Measurements from ENCODE around the gene FLNC. TPM values are rescaled to one million over a fixed set of nuclear protein-coding genes. Genes with fewer than 3 reads are reported as not detected.

FLNC gene
- total and polyA plus RNA-seq, 2 experiments from 2014 or later: 46.6 to 60.7 TPM

DNA sequence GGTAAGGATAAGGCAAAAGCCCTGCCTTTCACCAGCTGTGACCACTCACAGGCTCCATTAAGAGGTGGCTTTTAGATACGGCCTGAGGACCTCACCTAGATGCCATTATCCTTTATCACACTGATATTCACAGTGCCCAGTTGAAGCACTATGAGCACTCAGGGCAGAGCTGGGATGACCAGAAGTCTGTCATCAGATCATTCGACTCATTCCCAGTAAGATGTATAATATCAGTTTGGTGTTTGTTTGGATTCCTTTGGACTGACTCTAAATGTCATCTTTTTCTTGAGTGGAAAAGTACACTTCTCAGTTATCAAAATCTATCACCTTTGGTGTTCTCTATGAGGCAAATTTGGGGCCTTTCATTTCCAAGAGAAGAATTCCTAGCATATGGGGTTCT, 19.7 kb upstream of the FLNC start:
- H4K20me1 ChIP-seq (ENCODE audit: insufficient read depth, poor library complexity, severe bottlenecking): no peaks in the 10 kb centered on the region
- TF ChIP-seq EZH2 (IDR thresholded peaks at IDR 0.05; ENCODE audit: borderline replicate concordance) (no peak), EZH2phosphoT487 (IDR thresholded peaks at IDR 0.05; ENCODE audit: low read depth, severe bottlenecking, unreplicated experiment) (no peak)
- TF ChIP-seq, protein P1, sequence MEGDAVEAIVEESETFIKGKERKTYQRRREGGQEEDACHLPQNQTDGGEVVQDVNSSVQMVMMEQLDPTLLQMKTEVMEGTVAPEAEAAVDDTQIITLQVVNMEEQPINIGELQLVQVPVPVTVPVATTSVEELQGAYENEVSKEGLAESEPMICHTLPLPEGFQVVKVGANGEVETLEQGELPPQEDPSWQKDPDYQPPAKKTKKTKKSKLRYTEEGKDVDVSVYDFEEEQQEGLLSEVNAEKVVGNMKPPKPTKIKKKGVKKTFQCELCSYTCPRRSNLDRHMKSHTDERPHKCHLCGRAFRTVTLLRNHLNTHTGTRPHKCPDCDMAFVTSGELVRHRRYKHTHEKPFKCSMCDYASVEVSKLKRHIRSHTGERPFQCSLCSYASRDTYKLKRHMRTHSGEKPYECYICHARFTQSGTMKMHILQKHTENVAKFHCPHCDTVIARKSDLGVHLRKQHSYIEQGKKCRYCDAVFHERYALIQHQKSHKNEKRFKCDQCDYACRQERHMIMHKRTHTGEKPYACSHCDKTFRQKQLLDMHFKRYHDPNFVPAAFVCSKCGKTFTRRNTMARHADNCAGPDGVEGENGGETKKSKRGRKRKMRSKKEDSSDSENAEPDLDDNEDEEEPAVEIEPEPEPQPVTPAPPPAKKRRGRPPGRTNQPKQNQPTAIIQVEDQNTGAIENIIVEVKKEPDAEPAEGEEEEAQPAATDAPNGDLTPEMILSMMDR (IDR thresholded peaks at IDR 0.05; ENCODE audit: poor library complexity): no peak
- WGBS (ENCODE audit: low lambda C conversion rate, missing lambda C conversion rate): 94% methylated on average over 2 of the region's 2 CpGs

DNA sequence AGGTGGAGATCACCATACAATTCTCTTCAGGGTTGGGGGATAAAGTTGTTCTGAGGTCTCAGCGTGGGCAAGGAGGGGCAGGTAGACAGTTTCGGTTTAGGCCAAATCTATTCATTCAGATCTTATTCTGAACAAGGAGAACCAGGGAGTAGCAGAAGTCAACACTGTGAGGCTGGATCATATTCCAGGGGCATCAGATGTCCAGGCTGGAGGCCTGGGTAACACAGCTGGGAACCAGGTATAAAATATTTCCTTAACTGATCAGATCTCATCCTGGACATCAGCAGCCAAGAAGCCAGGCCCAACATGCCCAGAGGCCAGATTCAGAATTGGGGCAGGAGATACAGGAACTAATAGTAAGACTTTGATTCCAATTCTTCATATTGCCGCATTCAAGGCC, 19.2 kb upstream of the FLNC start:
- DNase-seq (ENCODE audit: low spot score): no peak
- no peaks in the 10 kb centered on the region for H3K27me3 ChIP-seq
- H4K20me1 ChIP-seq (ENCODE audit: insufficient read depth, poor library complexity, severe bottlenecking): no peaks in the 10 kb centered on the region
- H3K4me2 ChIP-seq: no peak overlapping the region
- H3K4me1 ChIP-seq (ENCODE audit: insufficient read depth): no peaks in the 10 kb centered on the region
- H3K9me2 ChIP-seq (replicated peaks; ENCODE audit: insufficient read depth): no peaks in the 10 kb centered on the region
- no peaks in the 10 kb centered on the region for H3K79me2 ChIP-seq
- H3K9me3 ChIP-seq (ENCODE audit: low read depth): no peaks in the 10 kb centered on the region
- H2AFZ ChIP-seq: no peak overlapping the region
- H3K27ac ChIP-seq: no peak overlapping the region
- H3K4me3 ChIP-seq: no peak overlapping the region
- TF ChIP-seq EZH2 (IDR thresholded peaks at IDR 0.05; ENCODE audit: borderline replicate concordance) (no peak), EZH2phosphoT487 (IDR thresholded peaks at IDR 0.05; ENCODE audit: low read depth, severe bottlenecking, unreplicated experiment) (no peak)
- TF ChIP-seq, protein P1 (IDR thresholded peaks at IDR 0.05; ENCODE audit: poor library complexity): no peak
- no peaks in the 10 kb centered on the region for H3K36me3 ChIP-seq (replicated peaks; ENCODE audit: insufficient read depth, low read depth)
- WGBS (ENCODE audit: low lambda C conversion rate, missing lambda C conversion rate): 98% methylated on average over 3 of the region's 3 CpGs

More for the DNA sequence above, 19.7 kb upstream of the FLNC start:
- Histone ChIP-seq H3K9me2 (replicated peaks; ENCODE audit: insufficient read depth) (no peaks in the 10 kb centered on the region), H2AFZ (no peak overlapping the region), H3K9me3 (ENCODE audit: low read depth) (no peaks in the 10 kb centered on the region), H3K79me2 (no peaks in the 10 kb centered on the region), H3K4me2 (no peak overlapping the region), H3K27me3 (no peaks in the 10 kb centered on the region), H3K27ac (no peak overlapping the region), H3K4me3 (no peak overlapping the region), H3K36me3 (replicated peaks; ENCODE audit: insufficient read depth, low read depth) (no peaks in the 10 kb centered on the region), H3K4me1 (ENCODE audit: insufficient read depth) (no peaks in the 10 kb centered on the region)
- no peak for DNase-seq (ENCODE audit: low spot score)

DNA sequence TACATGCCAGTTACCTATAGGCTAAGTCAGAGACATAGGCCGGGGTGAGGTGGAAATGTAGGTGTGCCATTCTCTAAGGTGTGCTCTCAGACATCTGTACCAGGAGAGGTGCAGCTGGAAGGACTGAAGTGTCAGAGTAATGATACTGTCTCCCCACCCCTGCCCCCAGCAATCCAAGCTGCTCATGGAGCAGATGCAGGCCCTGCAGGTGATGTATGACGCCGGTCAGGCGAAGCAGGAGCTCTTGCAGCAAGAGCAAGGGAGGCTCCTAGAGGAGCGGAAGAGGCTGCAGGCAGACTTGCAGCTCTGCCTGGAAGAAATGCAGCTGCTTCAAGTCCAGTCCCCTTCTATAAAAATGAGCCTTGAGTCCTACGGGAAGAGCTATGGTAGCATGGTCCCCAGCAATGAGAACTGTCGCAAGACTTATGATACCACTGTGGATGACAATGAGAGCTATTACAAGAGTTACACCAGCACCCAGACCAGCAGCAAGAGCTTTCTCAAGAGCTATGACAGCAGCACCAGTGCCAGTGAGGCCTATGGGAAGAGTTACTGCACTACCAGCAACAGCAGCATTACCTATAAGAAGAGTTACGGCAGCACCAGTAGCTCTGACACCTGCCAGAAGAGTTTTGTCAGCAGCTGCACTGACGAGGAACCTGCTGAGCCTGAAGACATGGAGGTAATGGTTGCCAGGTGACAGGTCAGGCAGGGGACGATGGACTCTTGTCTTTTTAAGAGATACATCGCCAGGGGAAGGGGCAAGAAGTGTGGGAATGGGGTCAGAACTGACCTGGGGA, 18.4 kb upstream of the FLNC start:
- Histone ChIP-seq H3K36me3 (replicated peaks; ENCODE audit: insufficient read depth, low read depth) (no peaks in the 10 kb centered on the region), H3K4me3 (no peak overlapping the region), H4K20me1 (ENCODE audit: insufficient read depth, poor library complexity, severe bottlenecking) (no peaks in the 10 kb centered on the region), H3K4me2 (no peak overlapping the region), H3K9me3 (ENCODE audit: low read depth) (no peaks in the 10 kb centered on the region), H3K9me2 (replicated peaks; ENCODE audit: insufficient read depth) (no peaks in the 10 kb centered on the region), H3K79me2 (no peaks in the 10 kb centered on the region), H3K27ac (no peak overlapping the region), H2AFZ (no peak overlapping the region), H3K27me3 (no peaks in the 10 kb centered on the region), H3K4me1 (ENCODE audit: insufficient read depth) (no peaks in the 10 kb centered on the region)
- TF ChIP-seq, protein P1 (IDR thresholded peaks at IDR 0.05; ENCODE audit: poor library complexity): no peak
- TF ChIP-seq EZH2phosphoT487 (IDR thresholded peaks at IDR 0.05; ENCODE audit: low read depth, severe bottlenecking, unreplicated experiment): no peak
- TF ChIP-seq EZH2 (IDR thresholded peaks at IDR 0.05; ENCODE audit: borderline replicate concordance): no peak
- no peak for DNase-seq (ENCODE audit: low spot score)
- 92% methylated on average over 11 of the region's 11 CpGs for WGBS (ENCODE audit: low lambda C conversion rate, missing lambda C conversion rate)

All from hepatocyte (in vitro differentiated cells).